Measurements from ENCODE around the gene LRRC27.

LRRC27 gene

GRCh38 chr10:132404911-132405462 is 73.0 kb downstream of the LRRC27 start:
- DNase-seq: no peak

- no peak for DNase-seq
These were observed 73.5 kb downstream of the LRRC27 start for GRCh38 chr10:132405463-132405991.

GRCh38 chr10:132406181-132406580 is 74.2 kb downstream of the LRRC27 start:
- DNase-seq: no peak

- DNase-seq: no peak
These were observed 74.8 kb downstream of the LRRC27 start for GRCh38 chr10:132406750-132407149.

GRCh38 chr10:132407243-132407746 is 75.3 kb downstream of the LRRC27 start:
- DNase-seq: no peak

- no peak for DNase-seq
These were observed 75.9 kb downstream of the LRRC27 start for GRCh38 chr10:132407846-132408278.

GRCh38 chr10:132408367-132408781 is 76.4 kb downstream of the LRRC27 start:
- no peak for DNase-seq

GRCh38 chr10:132408823-132409666 is 77.1 kb downstream of the LRRC27 start:
- no peak for DNase-seq

GRCh38 chr10:132409667-132410028 is 77.7 kb downstream of the LRRC27 start:
- no peak for DNase-seq

GRCh38 chr10:132410056-132410778 is 78.2 kb downstream of the LRRC27 start:
- DNase-seq: no peak

GRCh38 chr10:132410779-132411532 is 79.0 kb downstream of the LRRC27 start:
- no peak for DNase-seq

- DNase-seq: no peak
These were observed 79.7 kb downstream of the LRRC27 start for GRCh38 chr10:132411561-132412253.

GRCh38 chr10:132412316-132413192 is 80.6 kb downstream of the LRRC27 start:
- DNase-seq: no peak

GRCh38 chr10:132413226-132414205 is 81.5 kb downstream of the LRRC27 start:
- DNase-seq: no peak

- DNase-seq: no peak
These were observed 82.5 kb downstream of the LRRC27 start for GRCh38 chr10:132414402-132415016.

GRCh38 chr10:132415255-132415654 is 83.3 kb downstream of the LRRC27 start:
- DNase-seq: no peak

- no peak for DNase-seq
These were observed 84.0 kb downstream of the LRRC27 start for GRCh38 chr10:132415956-132416355.

GRCh38 chr10:132416566-132417256 is 84.7 kb downstream of the LRRC27 start:
- no peak for DNase-seq

All from NCI-H1092 (cell line).